HG02678 (cell line): Measurements from ENCODE around the gene CCDC33.
"Not testable (repeated sequence)": the region's sequence is repeated elsewhere in the genome, so short reads cannot be mapped to it uniquely, and the experiment has no call there.

ENCODE experiments used
- ATAC-seq: cut with Tn5 transposase; IDR thresholded peaks from one replicate; pipeline ENCODE4 v1.9.1; 2021; ENCODE audit warnings: mild to moderate bottlenecking, moderate library complexity; ENCODE audit not compliant: unreplicated experiment

The CCDC33 gene

DNA sequence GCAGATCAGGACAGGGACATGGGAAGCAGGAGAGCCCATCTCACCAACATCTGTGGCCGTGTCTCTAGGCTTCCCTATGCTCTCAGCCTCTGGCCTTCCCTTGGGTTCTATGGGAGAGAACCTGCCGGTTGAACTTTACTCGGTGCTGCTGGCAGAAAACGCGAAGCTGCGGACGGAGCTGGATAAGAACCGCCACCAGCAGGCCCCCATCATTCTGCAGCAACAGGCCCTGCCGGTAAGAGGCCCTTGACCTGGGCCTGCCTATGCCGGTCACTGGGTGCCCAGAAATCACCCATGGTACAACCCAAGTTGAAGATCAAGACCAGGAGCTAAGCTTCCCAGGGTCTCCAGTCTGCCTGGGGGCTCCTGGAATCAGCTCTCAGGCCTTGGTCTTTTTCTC is 96.5 kb downstream of the CCDC33 start:
- ATAC-seq = no peak

- no peak for ATAC-seq
Observed at GRCh38 chr15:74333093-74333492, 97.0 kb downstream of the CCDC33 start.

GRCh38 chr15:74333662-74334061 is 97.5 kb downstream of the CCDC33 start:
- no peak for ATAC-seq

DNA sequence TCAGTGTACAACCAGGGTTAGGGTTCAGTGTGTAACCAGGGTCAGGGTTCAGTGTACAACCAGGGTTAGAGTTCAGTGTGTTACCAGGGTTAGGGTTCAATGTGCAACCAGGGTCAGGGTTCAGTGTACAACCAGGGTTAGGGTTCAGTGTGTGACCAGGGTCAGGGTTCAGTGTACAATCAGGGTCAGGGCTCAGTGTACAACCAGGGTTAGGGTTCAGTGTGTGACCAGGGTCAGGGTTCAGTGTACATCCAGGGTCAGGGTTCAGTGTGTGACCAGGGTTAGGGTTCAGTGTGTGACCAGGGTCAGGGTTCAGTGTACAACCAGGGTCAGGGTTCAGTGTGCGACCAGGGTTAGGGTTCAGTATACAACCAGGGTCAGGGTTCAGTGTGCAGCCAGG is 98.0 kb downstream of the CCDC33 start:
- no peak for ATAC-seq

- ATAC-seq = no peak
Observed at GRCh38 chr15:74335396-74335795, 99.3 kb downstream of the CCDC33 start.

- no peak for ATAC-seq
Observed at GRCh38 chr15:74336061-74337005, 100.2 kb downstream of the CCDC33 start.

DNA sequence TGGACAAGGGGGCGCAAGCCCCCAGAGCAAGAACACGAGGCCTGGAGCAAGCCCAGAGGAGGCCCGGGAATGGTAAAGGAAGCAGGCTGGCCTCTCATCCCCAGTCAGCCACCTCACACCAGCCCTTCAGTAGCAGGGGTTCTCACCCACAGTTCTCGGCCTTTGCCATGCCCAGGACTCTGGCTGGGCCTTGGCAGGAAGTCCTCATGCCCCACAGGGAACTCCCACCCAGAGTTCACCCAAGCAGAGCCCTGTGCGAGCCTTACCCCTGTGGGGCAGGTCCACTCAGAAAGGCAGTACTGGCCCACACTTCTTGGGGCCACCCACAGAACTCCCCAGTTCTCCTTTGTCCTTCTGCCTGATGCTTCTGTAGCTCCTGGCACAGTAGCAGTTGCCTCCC is 101.0 kb downstream of the CCDC33 start:
- ATAC-seq = no peak

- no peak for ATAC-seq
Observed at GRCh38 chr15:74337607-74338211, 101.6 kb downstream of the CCDC33 start.

- no peak for ATAC-seq
Observed at GRCh38 chr15:74338676-74339075, 102.5 kb downstream of the CCDC33 start.

DNA sequence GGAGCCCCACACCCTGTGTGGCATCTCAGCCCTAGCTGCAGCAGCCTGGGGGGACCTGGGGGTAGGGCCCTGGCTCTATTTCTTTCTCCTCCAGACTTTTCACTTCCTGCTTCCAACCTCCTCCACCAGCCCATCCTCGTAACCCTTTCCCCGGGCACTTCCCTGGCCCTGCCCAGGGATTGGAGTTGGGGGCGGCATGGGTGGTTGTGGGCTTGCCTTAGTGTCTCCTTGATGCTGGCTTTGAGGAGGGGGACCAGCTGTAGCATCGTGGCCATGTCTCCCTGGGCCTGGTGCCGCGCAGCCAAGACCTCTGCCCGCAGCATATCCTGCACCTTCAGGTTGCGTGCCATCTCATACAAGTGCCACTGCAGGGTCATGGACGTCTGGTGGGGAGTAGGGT is 103.2 kb downstream of the CCDC33 start:
- ATAC-seq = no peak

DNA sequence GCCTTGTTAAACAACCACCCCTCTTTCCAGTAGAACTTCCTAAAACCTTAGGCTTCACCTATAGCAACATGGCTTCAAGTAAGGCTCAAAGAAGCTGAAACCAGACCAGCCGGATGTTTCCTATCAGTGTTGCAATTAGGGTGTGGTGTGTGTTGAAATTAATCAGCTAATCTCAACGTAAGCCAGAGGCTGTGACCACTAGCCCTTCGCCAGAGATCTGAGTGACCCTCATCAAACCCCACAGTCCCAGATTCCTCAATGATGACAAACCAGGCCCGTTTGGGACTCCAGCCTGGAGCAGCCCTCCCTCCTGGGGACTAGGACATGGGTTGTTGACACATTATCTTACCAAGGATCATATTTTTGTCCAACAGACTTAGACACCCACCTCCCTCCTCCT is 104.0 kb downstream of the CCDC33 start:
- ATAC-seq = no peak

DNA sequence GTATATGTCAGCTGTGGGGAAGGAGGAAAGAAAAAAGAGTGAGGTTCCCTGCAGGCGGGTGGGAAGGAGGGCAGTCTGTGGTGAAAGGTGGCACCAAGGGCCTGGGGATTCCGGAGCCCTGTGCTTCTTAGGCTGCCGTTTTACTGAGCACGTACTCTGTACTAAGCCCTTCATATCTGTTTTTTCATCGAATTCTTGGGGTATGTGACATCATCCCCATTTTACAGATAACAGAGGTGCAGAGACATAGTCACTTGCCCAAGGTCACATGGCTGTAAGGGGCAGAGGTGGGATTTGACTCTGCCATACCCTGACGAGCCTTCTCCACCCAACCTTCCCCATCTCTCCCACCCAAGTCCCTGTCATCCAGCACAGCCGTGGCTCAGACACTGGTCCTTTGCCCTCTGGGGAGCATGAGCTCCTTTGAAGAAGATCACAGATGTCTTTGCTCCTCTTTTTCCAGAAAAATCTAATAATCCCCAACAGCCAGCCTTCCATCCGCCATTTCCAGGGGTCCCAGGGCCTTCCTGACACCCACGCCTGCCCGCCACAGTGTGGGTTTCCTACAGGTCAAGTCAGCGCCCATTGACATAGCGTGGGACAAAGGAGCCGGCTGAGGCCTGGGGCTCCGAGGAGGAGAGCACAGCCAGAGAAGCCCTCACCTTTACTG is 107.1 kb downstream of the CCDC33 start:
- ATAC-seq = no peak

GRCh38 chr15:74343797-74344127 is 107.6 kb downstream of the CCDC33 start:
- no peak for ATAC-seq

GRCh38 chr15:74345051-74345450 is 108.9 kb downstream of the CCDC33 start:
- no peak for ATAC-seq

DNA sequence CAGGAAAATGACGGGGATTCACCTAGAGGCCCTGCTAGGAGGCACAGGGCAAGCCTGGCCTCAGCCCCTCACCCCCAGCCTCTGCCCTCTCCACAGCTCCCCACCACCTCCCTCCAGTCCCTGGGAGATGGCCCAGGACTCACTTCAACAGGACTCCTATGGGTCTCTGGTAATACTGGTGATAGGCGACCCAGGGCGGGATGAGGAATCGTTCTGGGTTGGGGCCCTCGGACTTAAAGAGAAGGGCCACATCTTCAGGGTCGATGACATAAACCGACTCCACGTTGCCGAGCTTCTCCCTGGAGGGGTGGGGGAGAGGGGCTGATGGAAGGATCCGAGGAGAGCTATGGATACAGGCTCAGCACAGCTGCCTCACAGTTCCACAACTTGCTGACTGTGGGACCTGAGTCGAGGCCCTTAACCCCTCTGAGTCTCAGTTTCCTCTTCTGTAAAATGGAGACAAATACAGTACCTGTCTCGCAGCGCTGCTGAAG is 111.7 kb downstream of the CCDC33 start:
- no peak for ATAC-seq

- no peak for ATAC-seq
Observed at GRCh38 chr15:74349241-74349778, 113.2 kb downstream of the CCDC33 start.

GRCh38 chr15:74350295-74351275 is 114.5 kb downstream of the CCDC33 start:
- no peak for ATAC-seq

DNA sequence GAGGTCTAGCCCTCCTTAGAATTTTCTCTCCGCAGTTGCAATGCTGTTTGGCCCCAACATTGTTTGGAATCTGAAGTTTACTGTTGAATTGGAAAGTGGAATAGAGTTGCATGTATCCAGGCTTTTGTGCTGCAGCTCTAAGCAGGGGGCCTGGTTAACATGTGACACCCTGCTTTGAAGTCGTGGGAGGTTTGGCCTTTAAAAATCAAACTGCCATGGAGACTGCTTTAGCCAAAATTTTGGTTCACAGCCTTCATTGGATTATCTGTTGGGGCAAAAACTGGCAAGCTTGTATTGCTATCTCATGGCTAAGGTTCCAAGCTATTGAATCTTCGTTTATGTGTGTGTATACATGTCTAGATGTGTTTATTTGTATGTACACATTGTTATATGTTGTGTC is 115.5 kb downstream of the CCDC33 start:
- ATAC-seq = no peak

DNA sequence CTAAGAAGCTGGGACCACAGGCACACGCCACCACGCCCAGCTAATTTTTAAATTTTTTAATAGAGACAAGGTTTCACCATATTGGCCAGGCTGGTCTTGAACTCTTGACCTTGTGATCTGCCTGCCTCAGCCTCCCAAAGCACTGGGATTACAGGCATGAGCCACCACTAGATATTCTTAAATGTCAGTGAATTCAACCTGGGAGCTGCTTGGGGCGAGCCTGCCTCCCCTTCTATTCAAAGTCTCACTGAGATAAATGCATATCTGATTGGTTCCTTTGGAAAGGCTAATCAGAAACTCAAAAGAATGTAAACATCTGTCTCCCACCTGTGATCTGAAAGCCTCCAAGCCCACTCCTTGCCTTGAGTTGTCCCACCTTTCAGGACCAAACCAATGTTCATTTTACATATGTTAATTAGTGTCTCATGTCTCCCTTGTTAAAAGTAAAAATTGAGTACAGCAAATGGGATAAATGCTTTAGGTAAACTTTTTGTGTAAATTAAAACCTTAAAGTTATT is 116.3 kb downstream of the CCDC33 start:
- no peak for ATAC-seq

DNA sequence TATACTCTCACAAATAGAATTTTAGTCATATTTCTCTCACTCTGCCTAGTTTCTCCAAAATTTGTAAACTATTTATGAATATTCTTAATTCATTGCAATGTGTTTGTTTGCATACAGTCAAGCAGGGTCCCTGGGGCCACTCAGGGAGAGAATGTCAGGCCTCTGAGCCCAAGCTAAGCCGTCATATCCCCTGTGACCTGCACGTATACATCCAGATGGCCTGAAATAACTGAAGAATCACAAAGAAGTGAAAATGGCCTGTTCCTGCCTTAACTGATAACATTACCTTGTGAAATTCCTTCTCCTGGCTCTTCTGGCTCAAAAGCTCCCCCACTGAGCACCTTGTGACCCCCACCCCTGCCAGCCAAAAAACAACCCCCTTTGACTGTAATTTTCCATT is 117.9 kb downstream of the CCDC33 start:
- not testable (repeated sequence) for ATAC-seq
